MCF 10A (cell line): ENCODE measurements around the gene ACTA1. TPM values are rescaled to one million over a fixed set of nuclear protein-coding genes. Genes with fewer than 3 reads are reported as not detected.
A peak's percentile ranks its signal among the peaks of the same experiment; 100 is the strongest.

Source experiments
- BruUV-seq: library from RNA; stranded (reverse); fragments of 400-500 nt; replicated peaks from 2 replicates; lab custom pipeline; 2021; lab: Mats Ljungman, UMichigan
- CTCF ChIA-PET: fragments of 300-600 bp; sonication (Branson Sonifier 250); formaldehyde crosslinking; extraction: SDS; loops from one replicate; lab custom pipeline; 2021; ENCODE audit warnings: antibody characterized with exemption, inconsistent platforms; lab: Yijun Ruan, JAX
- POLR2A ChIA-PET: fragments of 300-600, 350-650 bp; sonication (Branson Sonifier 250); formaldehyde crosslinking; extraction: SDS; loops from one replicate; lab custom pipeline; 2020; ENCODE audit warnings: antibody characterized with exemption, inconsistent platforms; lab: Yijun Ruan, JAX
- DNase-seq: peaks from one replicate; pipeline ENCODE4 v3.0.0-alpha.2; 2018; ENCODE audit not compliant: unreplicated experiment
- H3K27ac Mint-ChIP-seq: one replicate; pipeline ENCODE4 v1.8.0; 2022; ENCODE audit warnings: mild to moderate bottlenecking, low read depth, mixed read lengths; ENCODE audit not compliant: unreplicated experiment
- H3K27me3 Mint-ChIP-seq: one replicate; pipeline ENCODE4 v1.8.0; 2022; ENCODE audit warnings: mixed read lengths; ENCODE audit not compliant: insufficient read depth, unreplicated experiment
- H3K36me3 Mint-ChIP-seq: one replicate; pipeline ENCODE4 v1.8.0; 2022; ENCODE audit warnings: mild to moderate bottlenecking, moderate library complexity, mixed read lengths; ENCODE audit not compliant: insufficient read depth, unreplicated experiment
- H3K4me1 Mint-ChIP-seq: one replicate; pipeline ENCODE4 v1.8.0; 2022; ENCODE audit warnings: mixed read lengths; ENCODE audit not compliant: insufficient read depth, unreplicated experiment
- H3K4me3 Mint-ChIP-seq: one replicate; pipeline ENCODE4 v1.8.0; 2022; ENCODE audit warnings: mild to moderate bottlenecking, moderate library complexity, mixed read lengths; ENCODE audit not compliant: unreplicated experiment
- H3K9me3 Mint-ChIP-seq: one replicate; pipeline ENCODE4 v1.8.0; 2022; ENCODE audit warnings: mixed read lengths; ENCODE audit not compliant: unreplicated experiment
- intact Hi-C: fragments of 100-400 bp; cut with micrococcal nuclease; formaldehyde crosslinking; loops from 2 replicates; pipeline ENCODE4 v1.14.1; 2022
- total RNA-seq: library from RNA; stranded (reverse); gene quantifications from 2 replicates; pipeline ENCODE4 v1.2.3, GENCODE V29; 2022
- TF ChIP-seq, protein P1 (sequence below): fragments of 200-600 bp; IDR thresholded peaks from one replicate; pipeline ENCODE4 v1.8.0; 2022; ENCODE audit warnings: antibody characterized with exemption, mild to moderate bottlenecking; ENCODE audit not compliant: unreplicated experiment

The ACTA1 gene
- total RNA-seq, 1 experiment from 2014 or later: not detected

DNA sequence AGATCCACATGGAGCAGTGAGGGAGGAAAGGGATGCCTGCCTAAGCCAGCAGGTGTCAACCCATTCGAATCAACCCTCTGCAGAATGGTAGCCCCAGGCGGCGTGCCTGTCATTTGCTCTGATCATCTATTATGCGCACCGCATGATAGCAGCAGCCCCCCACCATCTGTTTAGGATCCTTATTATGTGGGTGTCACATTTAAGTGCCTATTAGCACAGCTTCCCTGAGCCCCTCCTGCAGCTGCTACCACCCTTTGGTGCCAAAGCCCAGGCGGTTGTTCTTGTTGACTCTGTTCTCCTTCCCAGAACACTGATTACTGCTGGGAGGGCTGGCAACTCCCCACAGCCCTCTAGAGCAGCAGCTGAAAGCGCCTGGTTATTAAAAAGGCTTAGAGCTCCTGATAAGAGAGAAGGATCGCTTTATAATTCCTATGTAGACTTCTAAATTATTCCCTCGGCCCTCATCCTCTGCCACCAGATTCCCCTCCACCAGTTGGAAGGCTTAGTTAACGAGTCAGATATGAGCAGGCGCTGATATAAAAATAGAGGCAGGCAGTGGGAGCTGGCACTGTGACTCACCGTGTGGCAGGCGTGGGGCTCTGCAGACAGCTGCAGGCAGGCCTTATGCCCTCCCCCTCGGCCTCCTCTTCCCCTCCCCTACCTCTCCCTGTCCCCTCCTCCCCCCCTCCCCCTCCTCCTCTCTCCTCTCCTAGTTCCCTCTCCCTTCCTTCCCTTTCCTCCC, 23.0 kb downstream of the ACTA1 start:
- no peaks in the 10 kb centered on the region for H3K36me3 Mint-ChIP-seq
- ChIA-PET CTCF (interaction anchor here (0.8 to 1.3 kb wide), 6 partner anchors 10 to 167 kb away, joined by 3 to 4 read pairs (median 3); no protein-coding TSS in a partner anchor), POLR2A (interaction anchor here (1.0 to 1.7 kb wide), 6 partner anchors 10 to 69 kb away, joined by 3 to 7 read pairs (median 4); no protein-coding TSS in a partner anchor)
- intact Hi-C loops: loop anchor here (10.0 kb wide), 1 partner anchor 66 kb away; the partner anchor contains the start of gene CCSAP
- TF ChIP-seq, protein P1, sequence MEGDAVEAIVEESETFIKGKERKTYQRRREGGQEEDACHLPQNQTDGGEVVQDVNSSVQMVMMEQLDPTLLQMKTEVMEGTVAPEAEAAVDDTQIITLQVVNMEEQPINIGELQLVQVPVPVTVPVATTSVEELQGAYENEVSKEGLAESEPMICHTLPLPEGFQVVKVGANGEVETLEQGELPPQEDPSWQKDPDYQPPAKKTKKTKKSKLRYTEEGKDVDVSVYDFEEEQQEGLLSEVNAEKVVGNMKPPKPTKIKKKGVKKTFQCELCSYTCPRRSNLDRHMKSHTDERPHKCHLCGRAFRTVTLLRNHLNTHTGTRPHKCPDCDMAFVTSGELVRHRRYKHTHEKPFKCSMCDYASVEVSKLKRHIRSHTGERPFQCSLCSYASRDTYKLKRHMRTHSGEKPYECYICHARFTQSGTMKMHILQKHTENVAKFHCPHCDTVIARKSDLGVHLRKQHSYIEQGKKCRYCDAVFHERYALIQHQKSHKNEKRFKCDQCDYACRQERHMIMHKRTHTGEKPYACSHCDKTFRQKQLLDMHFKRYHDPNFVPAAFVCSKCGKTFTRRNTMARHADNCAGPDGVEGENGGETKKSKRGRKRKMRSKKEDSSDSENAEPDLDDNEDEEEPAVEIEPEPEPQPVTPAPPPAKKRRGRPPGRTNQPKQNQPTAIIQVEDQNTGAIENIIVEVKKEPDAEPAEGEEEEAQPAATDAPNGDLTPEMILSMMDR: no peak
- DNase-seq: peak; percentile 74
- peaks cover 7% of the 10 kb centered on the region for H3K4me1 Mint-ChIP-seq
- no TSS peak for BruUV-seq
- no peaks in the 10 kb centered on the region for H3K9me3 Mint-ChIP-seq
- H3K27ac Mint-ChIP-seq: no peak overlapping the region
- no peak overlapping the region for H3K4me3 Mint-ChIP-seq
- peaks cover 33% of the 10 kb centered on the region for H3K27me3 Mint-ChIP-seq

- Mint-ChIP-seq H3K4me1 (peaks cover 7% of the 10 kb centered on the region), H3K27me3 (peaks cover 38% of the 10 kb centered on the region), H3K9me3 (no peaks in the 10 kb centered on the region), H3K27ac (no peak overlapping the region), H3K36me3 (no peaks in the 10 kb centered on the region), H3K4me3 (no peak overlapping the region)
- ChIA-PET POLR2A (interaction anchor here (1.0 to 1.7 kb wide), 4 partner anchors 10 to 63 kb away, joined by 3 to 7 read pairs (median 4); no protein-coding TSS in a partner anchor), CTCF (interaction anchor here (0.8 to 1.3 kb wide), 6 partner anchors 10 to 152 kb away, joined by 3 to 4 read pairs (median 3); no protein-coding TSS in a partner anchor)
- no peak for DNase-seq
- intact Hi-C loops: loop anchor here (10.0 kb wide), 1 partner anchor 66 kb away; the partner anchor contains the start of gene CCSAP
- no TSS peak for BruUV-seq
- TF ChIP-seq, protein P1: no peak
These were observed 23.6 kb downstream of the ACTA1 start for GRCh38 chr1:229410370-229410691.

DNA sequence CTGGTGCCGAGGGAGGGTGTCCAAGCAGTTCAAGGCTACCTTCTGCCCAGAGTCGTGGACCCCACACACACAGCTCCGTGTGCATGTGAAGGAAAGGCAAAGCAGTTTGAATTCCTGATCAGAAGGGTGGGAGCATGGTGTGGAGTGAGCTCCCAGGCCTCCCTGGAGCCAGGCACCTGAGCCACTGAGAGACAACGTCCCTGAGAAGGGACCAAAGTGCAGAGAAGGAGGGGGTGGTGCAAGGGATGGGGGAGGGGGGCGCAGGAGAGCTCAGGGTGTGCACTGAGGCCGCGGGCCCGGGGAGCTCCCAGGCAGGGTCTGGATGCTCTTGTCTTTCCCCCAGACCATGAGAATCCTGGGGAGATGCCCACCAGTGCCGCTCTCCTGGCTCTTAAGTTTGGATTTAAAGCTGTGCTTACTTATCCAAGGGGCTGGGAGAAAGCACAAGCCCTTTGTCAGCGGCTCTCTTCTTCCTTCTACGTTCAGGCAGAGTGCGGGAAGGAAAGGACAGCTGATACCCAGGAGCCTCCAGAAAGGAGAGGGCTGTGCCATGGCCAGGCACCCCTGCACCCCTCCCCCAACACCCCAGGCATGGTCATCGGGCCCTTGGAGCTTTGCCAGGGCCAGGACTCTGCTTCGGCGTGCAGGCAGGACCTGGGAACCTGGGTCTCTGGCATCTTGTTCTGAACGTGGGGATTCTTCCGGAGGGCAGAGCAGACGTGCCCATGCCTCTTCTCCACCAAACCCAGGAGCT, 24.1 kb downstream of the ACTA1 start:
- intact Hi-C loops: loop anchor here (10.0 kb wide), 1 partner anchor 65 kb away; the partner anchor contains the start of gene CCSAP
- peaks cover 42% of the 10 kb centered on the region for H3K27me3 Mint-ChIP-seq

More for the DNA sequence above, 24.1 kb downstream of the ACTA1 start:
- H3K4me3 Mint-ChIP-seq: no peak overlapping the region
- TF ChIP-seq, protein P1: no peak
- no peaks in the 10 kb centered on the region for H3K36me3 Mint-ChIP-seq
- ChIA-PET CTCF (interaction anchor here (0.6 to 1.4 kb wide), 10 partner anchors 11 to 151 kb away, joined by 3 to 5 read pairs (median 3); no protein-coding TSS in a partner anchor), POLR2A (interaction anchor here (1.7 kb wide), 3 partner anchors 11 to 62 kb away, joined by 4 to 7 read pairs (median 5); no protein-coding TSS in a partner anchor)
- H3K27ac Mint-ChIP-seq: no peak overlapping the region
- H3K9me3 Mint-ChIP-seq: no peaks in the 10 kb centered on the region
- BruUV-seq: no TSS peak
- H3K4me1 Mint-ChIP-seq: peaks cover 7% of the 10 kb centered on the region
- no peak for DNase-seq
